Right cardiac atrium (tissue), 5 donors: ENCODE results near the gene B3GNT2. TPM values are rescaled to one million over a fixed set of nuclear protein-coding genes. Genes with fewer than 3 reads are reported as not detected.
"Not testable (repeated sequence)": the region's sequence is repeated elsewhere in the genome, so short reads cannot be mapped to it uniquely, and the experiment has no call there.

Source experiments
- ATAC-seq, 2 donors: fragments of 200-7000 bp; cut with Tn5 transposase; one replicate each; pipeline versions ENCODE4 v1.8.0 to v1.9.1; 2020; ENCODE audit warnings: moderate library complexity in 2 of 2, mild to moderate bottlenecking in 1 of 2
- DNase-seq, 3 donors: peaks; one replicate each; pipeline ENCODE4 v3.0.0-alpha.2; 2020
- H3K27ac ChIP-seq: one replicate; pipeline ENCODE4 v1.5.1; 2013; ENCODE audit warnings: mild to moderate bottlenecking, low read length, control low read depth, moderate library complexity
- H3K27me3 ChIP-seq: one replicate; pipeline ENCODE4 v1.6.1; 2013; ENCODE audit not compliant: control insufficient read depth, insufficient read depth
- H3K4me1 ChIP-seq: one replicate; pipeline ENCODE4 v1.6.1; 2013; ENCODE audit warnings: low read length; ENCODE audit not compliant: control insufficient read depth, insufficient read depth
- H3K4me3 ChIP-seq: one replicate; pipeline ENCODE4 v1.5.1; 2013; ENCODE audit warnings: low read length, control low read depth
- H3K9me3 ChIP-seq: one replicate; pipeline ENCODE4 v1.6.1; 2013; ENCODE audit warnings: low read length; ENCODE audit not compliant: control insufficient read depth
- WGBS: extraction: QIAGEN DNeasy Blood & Tissue Kit; methylation state at CpG from one replicate; pipeline ENCODE4 v1.1.7; 2013; 5-methylcytosine and 5-hydroxymethylcytosine counted together
- intact Hi-C, 4 donors: fragments of 100-400 bp; cut with DNase I; formaldehyde crosslinking; loops; one replicate each; pipeline versions ENCODE4 v1.11.0 to v1.14.0; 2022 to 2023
- polyA plus RNA-seq: library from polyadenylated mRNA; stranded (reverse); fragments of 200-250 nt; gene quantifications from one replicate; pipeline ENCODE4 v1.2.3, GENCODE V29; 2013
- total RNA-seq, 4 donors: library from RNA; stranded (reverse); fragmentation: NEBNext Ultra II Directional; extraction: Animal tissue kit (Norgen Biotek cat#: 25700); gene quantifications; one replicate each; pipeline ENCODE4 v1.2.1, GENCODE V29; 2021
- donor health status: healthy with polysubstance abuse.
- donor health status: DM: no; HTN: yes; CAD: no.
- donor health status: DM: no; HTN: no; CAD: no.
- donor health status: DM: no; HTN: yes; CAD: no; lungs with severe emphysema.
- donor health status: DM: yes; HTN: yes; CAD: no.

B3GNT2 gene
- total and polyA plus RNA-seq, 5 donors: 14.1 to 17.4 (median 16.9) TPM

- 98% methylated on average over 9 of the region's 9 CpGs for WGBS
- H3K27me3 ChIP-seq, H3K27ac ChIP-seq, H3K9me3 ChIP-seq, ATAC-seq, intact Hi-C loops, H3K4me3 ChIP-seq, DNase-seq: not testable (repeated sequence)
- peaks cover 11% of the 10 kb centered on the region for H3K4me1 ChIP-seq
Observed at GRCh38 chr2:62160691-62161090, 35.2 kb upstream of the B3GNT2 start.

- ATAC-seq (no peak), DNase-seq (no peak)
- intact Hi-C loops: no loop called here
- Histone ChIP-seq H3K9me3 (no peaks in the 10 kb centered on the region), H3K4me1 (peaks cover 6% of the 10 kb centered on the region), H3K27ac (no peak overlapping the region), H3K27me3 (no peaks in the 10 kb centered on the region), H3K4me3 (no peak overlapping the region)
- 85% methylated on average over 3 of the region's 3 CpGs for WGBS
Observed at GRCh38 chr2:62163106-62163831, 32.6 kb upstream of the B3GNT2 start.

- peak in 1 of 2 donors; percentile 77 for ATAC-seq
Observed at GRCh38 chr2:62163834-62164233, 32.1 kb upstream of the B3GNT2 start.

GRCh38 chr2:62175728-62176127 is 20.2 kb upstream of the B3GNT2 start:
- WGBS: 50% methylated on average over 4 of the region's 4 CpGs
- intact Hi-C loops: loop anchor here in 1 of 4 donors (10.0 kb wide), 1 partner anchor 161 kb away; no protein-coding TSS in a partner anchor

More at GRCh38 chr2:62163834-62164233, 32.1 kb upstream of the B3GNT2 start:
- Histone ChIP-seq H3K9me3 (no peaks in the 10 kb centered on the region), H3K4me3 (no peak overlapping the region), H3K27ac (no peak overlapping the region), H3K27me3 (no peaks in the 10 kb centered on the region), H3K4me1 (peaks cover 6% of the 10 kb centered on the region)
- DNase-seq: no peak
- WGBS: 52% methylated on average over 2 of the region's 2 CpGs
- intact Hi-C loops: no loop called here

GRCh38 chr2:62176801-62177200 is 19.1 kb upstream of the B3GNT2 start:
- intact Hi-C loops: loop anchor here in 1 of 4 donors (10.0 kb wide), 1 partner anchor 162 kb away; no protein-coding TSS in a partner anchor
- peak overlapping the region; percentile 80 for H3K27ac ChIP-seq
- no peak for DNase-seq
- peak; percentile 6 to 27 for ATAC-seq
- H3K9me3 ChIP-seq: no peaks in the 10 kb centered on the region
- H3K4me3 ChIP-seq: no peak overlapping the region
- no peaks in the 10 kb centered on the region for H3K27me3 ChIP-seq
- peaks cover 10% of the 10 kb centered on the region for H3K4me1 ChIP-seq

More at GRCh38 chr2:62175728-62176127, 20.2 kb upstream of the B3GNT2 start:
- Histone ChIP-seq H3K27me3 (no peaks in the 10 kb centered on the region), H3K4me3 (no peak overlapping the region), H3K27ac (no peak overlapping the region), H3K4me1 (peaks cover 10% of the 10 kb centered on the region), H3K9me3 (no peaks in the 10 kb centered on the region)
- peak; percentile 88 to 89 for ATAC-seq
- DNase-seq: peak; percentile 42 to 69 (median 61)

GRCh38 chr2:62177392-62178049 is 18.4 kb upstream of the B3GNT2 start:
- Histone ChIP-seq H3K4me3 (no peak overlapping the region), H3K4me1 (peaks cover 10% of the 10 kb centered on the region), H3K27ac (peak overlapping the region; percentile 80), H3K27me3 (no peaks in the 10 kb centered on the region), H3K9me3 (no peaks in the 10 kb centered on the region)
- WGBS: 66% methylated on average over 4 of the region's 4 CpGs
- ATAC-seq: peak in 1 of 2 donors; percentile 31
- intact Hi-C loops: loop anchor here in 1 of 4 donors (10.0 kb wide), 1 partner anchor 163 kb away; no protein-coding TSS in a partner anchor
- no peak for DNase-seq

GRCh38 chr2:62178741-62179271 is 17.1 kb upstream of the B3GNT2 start:
- peak overlapping the region; percentile 74 for H3K27ac ChIP-seq
- peaks cover 10% of the 10 kb centered on the region for H3K4me1 ChIP-seq
- H3K9me3 ChIP-seq: no peaks in the 10 kb centered on the region
- peak; percentile 72 to 74 for ATAC-seq
- no peak overlapping the region for H3K4me3 ChIP-seq
- intact Hi-C loops: loop anchor here in 1 of 4 donors (10.0 kb wide), 1 partner anchor 164 kb away; no protein-coding TSS in a partner anchor
- no peaks in the 10 kb centered on the region for H3K27me3 ChIP-seq
- DNase-seq: peak in 2 of 3 donors; percentile 23 to 78
- 58% methylated on average over 5 of the region's 5 CpGs for WGBS

- intact Hi-C loops: loop anchor here in 1 of 4 donors (10.0 kb wide), 1 partner anchor 166 kb away; no protein-coding TSS in a partner anchor
- DNase-seq (no peak), ATAC-seq (no peak)
- Histone ChIP-seq H3K9me3 (no peaks in the 10 kb centered on the region), H3K4me3 (no peak overlapping the region), H3K4me1 (peaks cover 17% of the 10 kb centered on the region), H3K27me3 (no peaks in the 10 kb centered on the region), H3K27ac (no peak overlapping the region)
- 77% methylated on average over 4 of the region's 4 CpGs for WGBS
Observed at GRCh38 chr2:62180975-62181374, 14.9 kb upstream of the B3GNT2 start.

- intact Hi-C loops: loop anchor here in 1 of 4 donors (10.0 kb wide), 1 partner anchor 167 kb away; no protein-coding TSS in a partner anchor
- ATAC-seq (no peak), DNase-seq (no peak)
- Histone ChIP-seq H3K27me3 (no peaks in the 10 kb centered on the region), H3K27ac (no peak overlapping the region), H3K4me1 (peaks cover 17% of the 10 kb centered on the region), H3K4me3 (no peak overlapping the region), H3K9me3 (no peaks in the 10 kb centered on the region)
- WGBS: 90% methylated on average over 3 of the region's 3 CpGs
Observed at GRCh38 chr2:62181843-62182242, 14.1 kb upstream of the B3GNT2 start.

GRCh38 chr2:62184512-62185230 is 11.2 kb upstream of the B3GNT2 start:
- peaks cover 16% of the 10 kb centered on the region for H3K4me1 ChIP-seq
- intact Hi-C loops: loop anchor here in 1 of 4 donors (10.0 kb wide), 1 partner anchor 170 kb away; no protein-coding TSS in a partner anchor
- no peaks in the 10 kb centered on the region for H3K27me3 ChIP-seq
- no peak for ATAC-seq
- 66% methylated on average over 3 of the region's 3 CpGs for WGBS
- no peak for DNase-seq
- H3K9me3 ChIP-seq: no peaks in the 10 kb centered on the region
- H3K4me3 ChIP-seq: no peak overlapping the region
- H3K27ac ChIP-seq: no peak overlapping the region
